Gastroesophageal sphincter (tissue), 4 donors: Measurements from ENCODE around the gene FBLN1. TPM values are rescaled to one million over a fixed set of nuclear protein-coding genes. Genes with fewer than 3 reads are reported as not detected.

Source experiments
- ATAC-seq: fragments of 150-250 bp; one replicate; pipeline ENCODE4 v1.9.1; 2016; ENCODE audit warnings: mild to moderate bottlenecking, moderate library complexity
- H3K27ac ChIP-seq, 4 donors: fragments of 200-600 bp; sonication (generic) in 3 of 4; 1 replicate in 3 of 4; 2 replicates in 1 of 4; pipeline ENCODE4 v1.5.1; 2016 to 2019
- H3K27me3 ChIP-seq: fragments of 200-600 bp; sonication (generic); one replicate; pipeline ENCODE4 v1.5.1; 2019
- H3K36me3 ChIP-seq, 2 donors: fragments of 200-600 bp; sonication (generic); one replicate each; pipeline ENCODE4 v1.5.1; 2019; ENCODE audit warnings: control low read depth in 1 of 2
- H3K4me1 ChIP-seq, 3 donors: fragments of 200-600 bp; sonication (generic); 1 replicate in 2 of 3; 2 replicates in 1 of 3; pipeline ENCODE4 v1.5.1; 2016 to 2019; ENCODE audit warnings: control low read depth in 2 of 3
- H3K4me3 ChIP-seq, 2 donors: fragments of 200-600 bp; sonication (generic); one replicate each; pipeline ENCODE4 v1.5.1; 2019; ENCODE audit warnings: mild to moderate bottlenecking in 1 of 2, moderate library complexity in 1 of 2
- H3K9me3 ChIP-seq, 3 donors: fragments of 200-600 bp; sonication (generic); one replicate each; pipeline ENCODE4 v1.5.1; 2017 to 2019; ENCODE audit warnings: control low read depth in 2 of 3
- CTCF ChIP-seq, 4 experiments: fragments of 200-600 bp in 2 of 4; fragments of 450-650 bp in 2 of 4; sonication (generic) in 1 of 4; IDR thresholded peaks; one replicate each; pipeline ENCODE4 v1.5.1; 2017 to 2019; ENCODE audit warnings: antibody characterized with exemption in 4 of 4, mild to moderate bottlenecking in 2 of 4, moderate library complexity in 2 of 4
- EP300 ChIP-seq: sonication (generic); formaldehyde crosslinking; IDR thresholded peaks from one replicate; pipeline ENCODE4 v1.6.1; 2017; ENCODE audit warnings: antibody characterized with exemption, mild to moderate bottlenecking
- POLR2A ChIP-seq, 2 donors: fragments of 450-650 bp; IDR thresholded peaks; one replicate each; pipeline ENCODE4 v1.6.1; 2017; ENCODE audit warnings: antibody characterized with exemption in 2 of 2, mild to moderate bottlenecking in 2 of 2, moderate library complexity in 1 of 2
- POLR2AphosphoS5 ChIP-seq: sonication (generic); formaldehyde crosslinking; IDR thresholded peaks from one replicate; pipeline ENCODE4 v1.6.1; 2017; ENCODE audit warnings: antibody characterized with exemption
- WGBS, 2 donors: methylation state at CpG; one replicate each; pipeline ENCODE4 v1.1.5; 2018; ENCODE audit warnings: low coverage in 1 of 2; 5-methylcytosine and 5-hydroxymethylcytosine counted together
- total RNA-seq, 4 donors: library from RNA; depleted of rRNA; stranded (reverse); fragments of >200 nt; gene quantifications; one replicate each; pipeline ENCODE4 v1.1.0, GENCODE V29; 2016

FBLN1 gene
- total RNA-seq, 4 donors from 2014 or later, result 241 to 597 (median 382) TPM

- H3K9me3 ChIP-seq, result peaks cover 0 to 10% (median 0%) of the 10 kb centered on the region in 3 donors
- peaks cover 15% of the 10 kb centered on the region for H3K27me3 ChIP-seq
- peaks cover 0 to 34% of the 10 kb centered on the region in 2 donors for H3K36me3 ChIP-seq
- no peak overlapping the region for H3K4me3 ChIP-seq
- TF ChIP-seq EP300 (no peak), POLR2A (IDR thresholded peaks at IDR 0.05) (no peak), CTCF (IDR thresholded peaks at IDR 0.05) (no peak), POLR2AphosphoS5 (no peak)
- H3K4me1 ChIP-seq, result no peaks in the 10 kb centered on the region
- WGBS, 2 donors, result 100% methylated on average over 1 of the region's 2 CpGs; no CpG with 5 or more reads in 1 of the 2 donors
- no peak overlapping the region for H3K27ac ChIP-seq
- no peak for ATAC-seq
These were observed 62.5 kb downstream of the FBLN1 start for GRCh38 chr22:45565171-45565570.

GRCh38 chr22:45565973-45566372 lies 63.3 kb downstream of the FBLN1 start:
- Histone ChIP-seq H3K27me3 (peaks cover 15% of the 10 kb centered on the region), H3K36me3 (peaks cover 0 to 31% of the 10 kb centered on the region in 2 donors), H3K4me3 (no peak overlapping the region), H3K9me3 (peaks cover 0 to 9% (median 0%) of the 10 kb centered on the region in 3 donors), H3K4me1 (no peaks in the 10 kb centered on the region), H3K27ac (no peak overlapping the region)
- 90 to 95% methylated on average over 2 to 3 of the region's 7 CpGs for WGBS, 2 donors
- ATAC-seq, result no peak
- no peak for TF ChIP-seq CTCF (IDR thresholded peaks at IDR 0.05)
- no peak for TF ChIP-seq POLR2A (IDR thresholded peaks at IDR 0.05)
- no peak for TF ChIP-seq POLR2AphosphoS5
- TF ChIP-seq EP300, result no peak

GRCh38 chr22:45568213-45568612 lies 65.5 kb downstream of the FBLN1 start:
- H3K9me3 ChIP-seq, result peaks cover 0 to 21% (median 0%) of the 10 kb centered on the region in 3 donors
- H3K27ac ChIP-seq, result no peak overlapping the region
- no peaks in the 10 kb centered on the region for H3K4me1 ChIP-seq
- no peak for TF ChIP-seq EP300
- no peak for TF ChIP-seq POLR2AphosphoS5
- TF ChIP-seq CTCF (IDR thresholded peaks at IDR 0.05), result no peak
- no peak for TF ChIP-seq POLR2A (IDR thresholded peaks at IDR 0.05)
- peaks cover 15% of the 10 kb centered on the region for H3K27me3 ChIP-seq
- ATAC-seq, result no peak
- no peak overlapping the region for H3K4me3 ChIP-seq
- peaks cover 0 to 17% of the 10 kb centered on the region in 2 donors for H3K36me3 ChIP-seq

- no peak overlapping the region for H3K27ac ChIP-seq
- H3K27me3 ChIP-seq, result peaks cover 8% of the 10 kb centered on the region
- H3K9me3 ChIP-seq, result peaks cover 0 to 21% (median 0%) of the 10 kb centered on the region in 3 donors
- peaks cover 0 to 9% of the 10 kb centered on the region in 2 donors for H3K36me3 ChIP-seq
- no peaks in the 10 kb centered on the region for H3K4me1 ChIP-seq
- no peak for TF ChIP-seq POLR2AphosphoS5
- no peak for TF ChIP-seq POLR2A (IDR thresholded peaks at IDR 0.05)
- no peak for TF ChIP-seq EP300
- TF ChIP-seq CTCF (IDR thresholded peaks at IDR 0.05), result no peak
- no peak overlapping the region for H3K4me3 ChIP-seq
- ATAC-seq, result no peak
These were observed 68.4 kb downstream of the FBLN1 start for GRCh38 chr22:45571089-45571488.

GRCh38 chr22:45572444-45572843 lies 69.8 kb downstream of the FBLN1 start:
- Histone ChIP-seq H3K27ac (no peak overlapping the region), H3K27me3 (peaks cover 17% of the 10 kb centered on the region), H3K36me3 (peaks cover 0 to 12% of the 10 kb centered on the region in 2 donors), H3K4me1 (no peaks in the 10 kb centered on the region), H3K9me3 (peaks cover 0 to 21% (median 0%) of the 10 kb centered on the region in 3 donors), H3K4me3 (no peak overlapping the region)
- WGBS, 2 donors, result 84% methylated on average over 3 of the region's 3 CpGs; no CpG with 5 or more reads in 1 of the 2 donors
- peak; percentile 54 for ATAC-seq
- TF ChIP-seq EP300, result no peak
- TF ChIP-seq CTCF (IDR thresholded peaks at IDR 0.05), result no peak
- TF ChIP-seq POLR2A (IDR thresholded peaks at IDR 0.05), result no peak
- TF ChIP-seq POLR2AphosphoS5, result no peak
